ENCODE measurements around the gene PTTG1.

Gene PTTG1

DNA sequence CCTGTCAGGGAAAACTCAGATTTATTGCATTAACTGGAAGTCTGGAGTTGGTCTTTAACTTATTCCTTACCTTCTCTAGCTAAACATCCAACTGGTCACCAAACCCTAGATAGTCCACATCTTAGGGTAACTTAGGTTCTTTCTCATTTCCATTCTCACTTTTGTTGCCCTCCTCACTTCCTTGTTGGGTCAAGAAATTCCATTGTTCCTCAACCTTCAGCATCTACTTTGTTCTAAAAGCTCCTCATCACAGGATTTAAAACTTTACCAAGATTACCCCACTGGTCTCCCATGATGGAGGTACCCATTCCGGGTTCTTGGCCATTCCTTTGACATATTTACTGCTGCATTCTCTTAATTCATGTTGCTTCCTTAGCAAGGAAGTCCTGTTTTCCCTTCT, 32.1 kb downstream of the PTTG1 start:
- Histone ChIP-seq H3K9me3 (ENCODE audit: insufficient read depth, low read length) (no peaks in the 10 kb centered on the region), H3K4me3 (ENCODE audit: insufficient read length, low read depth) (no peak overlapping the region), H3K36me3 (ENCODE audit: insufficient read depth, insufficient read length, low read length) (no peaks in the 10 kb centered on the region), H3K4me1 (ENCODE audit: insufficient read depth, insufficient read length) (no peaks in the 10 kb centered on the region), H3K9ac (ENCODE audit: insufficient read length, low read depth) (no peak overlapping the region), H3K27me3 (ENCODE audit: insufficient read depth, insufficient read length) (no peaks in the 10 kb centered on the region)
- DNase-seq (ENCODE audit: low read depth, low spot score): no peak
- TF ChIP-seq YY1 (IDR thresholded peaks at IDR 0.05; ENCODE audit: insufficient read depth, insufficient read length): no peak
- no peak for TF ChIP-seq ZNF274 (IDR thresholded peaks at IDR 0.05; ENCODE audit: low read depth, low read length)
- no peak for TF ChIP-seq SUZ12 (IDR thresholded peaks at IDR 0.05; ENCODE audit: extremely low read depth, insufficient read depth, insufficient read length)

DNA sequence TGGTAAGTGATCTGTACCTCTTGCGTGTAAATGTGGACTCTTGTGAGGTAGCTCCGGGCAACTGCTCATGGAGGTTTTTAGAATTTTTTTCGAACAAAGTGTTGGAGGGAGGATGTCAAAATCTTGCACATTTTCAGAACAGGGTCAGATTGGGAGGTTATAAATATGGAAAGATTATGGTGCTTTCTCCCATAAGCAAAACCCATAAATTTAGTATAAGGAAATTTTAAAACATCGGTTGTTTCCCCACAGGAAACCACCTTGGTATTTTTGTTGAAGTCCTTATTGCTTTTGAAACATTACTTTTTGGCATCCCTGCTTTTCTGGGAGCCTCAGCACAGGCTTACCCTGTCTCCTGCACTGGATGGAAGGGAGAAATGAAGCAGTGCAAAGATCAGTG, 33.9 kb downstream of the PTTG1 start:
- no peak for TF ChIP-seq YY1 (IDR thresholded peaks at IDR 0.05; ENCODE audit: insufficient read depth, insufficient read length)
- TF ChIP-seq SUZ12 (IDR thresholded peaks at IDR 0.05; ENCODE audit: extremely low read depth, insufficient read depth, insufficient read length): no peak
- no peak for TF ChIP-seq ZNF274 (IDR thresholded peaks at IDR 0.05; ENCODE audit: low read depth, low read length)
- no peak overlapping the region for H3K9ac ChIP-seq (ENCODE audit: insufficient read length, low read depth)
- H3K4me3 ChIP-seq (ENCODE audit: insufficient read length, low read depth): no peak overlapping the region
- no peaks in the 10 kb centered on the region for H3K36me3 ChIP-seq (ENCODE audit: insufficient read depth, insufficient read length, low read length)
- H3K4me1 ChIP-seq (ENCODE audit: insufficient read depth, insufficient read length): no peaks in the 10 kb centered on the region
- no peaks in the 10 kb centered on the region for H3K9me3 ChIP-seq (ENCODE audit: insufficient read depth, low read length)
- no peak for DNase-seq (ENCODE audit: low read depth, low spot score)
- H3K27me3 ChIP-seq (ENCODE audit: insufficient read depth, insufficient read length): no peaks in the 10 kb centered on the region

DNA sequence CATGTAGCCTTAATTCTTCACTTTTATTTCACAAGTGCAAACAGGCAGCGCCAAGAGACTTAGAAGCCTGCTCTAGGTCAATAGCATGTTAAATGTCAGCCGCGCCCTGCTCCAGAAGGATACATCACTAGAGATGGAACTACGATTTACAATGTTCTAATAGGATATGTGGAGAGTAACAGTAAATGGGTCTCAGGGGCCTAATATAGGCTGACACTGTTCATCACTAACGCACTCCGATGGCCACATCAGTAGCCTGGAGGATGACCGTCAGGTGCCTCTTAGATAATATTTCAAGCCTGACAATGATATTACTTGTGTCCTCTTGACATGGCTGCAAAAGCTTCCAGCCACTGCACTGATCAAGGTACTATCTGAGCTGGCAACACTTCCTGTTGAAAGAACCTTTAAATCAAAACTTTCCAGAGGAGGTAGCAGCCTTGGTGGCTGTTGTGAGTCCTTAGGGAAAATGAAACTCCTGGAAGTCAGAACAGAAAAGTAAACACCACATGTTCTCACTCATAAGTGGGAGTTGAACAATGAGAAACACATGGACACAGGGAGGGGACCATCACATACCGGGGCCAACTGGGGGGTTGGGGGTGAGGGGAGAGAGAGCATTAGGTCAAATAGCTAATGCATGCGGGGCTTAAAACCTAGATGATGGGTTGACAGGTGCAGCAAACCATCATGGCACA, 35.0 kb downstream of the PTTG1 start:
- H3K4me3 ChIP-seq (ENCODE audit: insufficient read length, low read depth): no peak overlapping the region
- no peak for DNase-seq (ENCODE audit: low read depth, low spot score)
- TF ChIP-seq YY1 (IDR thresholded peaks at IDR 0.05; ENCODE audit: insufficient read depth, insufficient read length) (no peak), SUZ12 (IDR thresholded peaks at IDR 0.05; ENCODE audit: extremely low read depth, insufficient read depth, insufficient read length) (no peak), ZNF274 (IDR thresholded peaks at IDR 0.05; ENCODE audit: low read depth, low read length) (no peak)
- H3K9me3 ChIP-seq (ENCODE audit: insufficient read depth, low read length): no peaks in the 10 kb centered on the region
- no peaks in the 10 kb centered on the region for H3K27me3 ChIP-seq (ENCODE audit: insufficient read depth, insufficient read length)
- no peaks in the 10 kb centered on the region for H3K36me3 ChIP-seq (ENCODE audit: insufficient read depth, insufficient read length, low read length)
- H3K4me1 ChIP-seq (ENCODE audit: insufficient read depth, insufficient read length): no peaks in the 10 kb centered on the region
- no peak overlapping the region for H3K9ac ChIP-seq (ENCODE audit: insufficient read length, low read depth)

DNA sequence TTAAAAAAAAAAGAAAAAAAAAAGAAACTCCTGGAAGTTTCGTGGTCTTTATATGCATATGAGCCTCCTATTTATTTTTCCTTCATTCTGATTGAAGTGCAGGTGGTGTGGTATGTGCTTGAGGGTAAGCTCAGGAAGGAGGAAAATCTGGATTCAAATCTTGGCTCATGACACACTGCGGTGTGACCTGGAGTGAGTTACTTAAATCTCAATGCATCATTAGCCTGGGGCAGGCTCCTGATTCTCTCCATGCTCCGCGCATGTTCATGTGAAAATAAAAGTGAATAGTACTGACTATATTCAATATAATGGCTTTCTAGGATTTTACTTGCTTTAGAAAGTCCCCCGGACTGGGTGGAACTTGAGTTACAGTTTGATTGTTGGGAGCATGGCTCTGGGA, 35.6 kb downstream of the PTTG1 start:
- no peaks in the 10 kb centered on the region for H3K9me3 ChIP-seq (ENCODE audit: insufficient read depth, low read length)
- DNase-seq (ENCODE audit: low read depth, low spot score): no peak
- no peaks in the 10 kb centered on the region for H3K27me3 ChIP-seq (ENCODE audit: insufficient read depth, insufficient read length)
- no peak overlapping the region for H3K4me3 ChIP-seq (ENCODE audit: insufficient read length, low read depth)
- H3K4me1 ChIP-seq (ENCODE audit: insufficient read depth, insufficient read length): no peaks in the 10 kb centered on the region
- TF ChIP-seq ZNF274 (IDR thresholded peaks at IDR 0.05; ENCODE audit: low read depth, low read length) (no peak), YY1 (IDR thresholded peaks at IDR 0.05; ENCODE audit: insufficient read depth, insufficient read length) (no peak), SUZ12 (IDR thresholded peaks at IDR 0.05; ENCODE audit: extremely low read depth, insufficient read depth, insufficient read length) (no peak)
- H3K9ac ChIP-seq (ENCODE audit: insufficient read length, low read depth): no peak overlapping the region
- H3K36me3 ChIP-seq (ENCODE audit: insufficient read depth, insufficient read length, low read length): no peaks in the 10 kb centered on the region

DNA sequence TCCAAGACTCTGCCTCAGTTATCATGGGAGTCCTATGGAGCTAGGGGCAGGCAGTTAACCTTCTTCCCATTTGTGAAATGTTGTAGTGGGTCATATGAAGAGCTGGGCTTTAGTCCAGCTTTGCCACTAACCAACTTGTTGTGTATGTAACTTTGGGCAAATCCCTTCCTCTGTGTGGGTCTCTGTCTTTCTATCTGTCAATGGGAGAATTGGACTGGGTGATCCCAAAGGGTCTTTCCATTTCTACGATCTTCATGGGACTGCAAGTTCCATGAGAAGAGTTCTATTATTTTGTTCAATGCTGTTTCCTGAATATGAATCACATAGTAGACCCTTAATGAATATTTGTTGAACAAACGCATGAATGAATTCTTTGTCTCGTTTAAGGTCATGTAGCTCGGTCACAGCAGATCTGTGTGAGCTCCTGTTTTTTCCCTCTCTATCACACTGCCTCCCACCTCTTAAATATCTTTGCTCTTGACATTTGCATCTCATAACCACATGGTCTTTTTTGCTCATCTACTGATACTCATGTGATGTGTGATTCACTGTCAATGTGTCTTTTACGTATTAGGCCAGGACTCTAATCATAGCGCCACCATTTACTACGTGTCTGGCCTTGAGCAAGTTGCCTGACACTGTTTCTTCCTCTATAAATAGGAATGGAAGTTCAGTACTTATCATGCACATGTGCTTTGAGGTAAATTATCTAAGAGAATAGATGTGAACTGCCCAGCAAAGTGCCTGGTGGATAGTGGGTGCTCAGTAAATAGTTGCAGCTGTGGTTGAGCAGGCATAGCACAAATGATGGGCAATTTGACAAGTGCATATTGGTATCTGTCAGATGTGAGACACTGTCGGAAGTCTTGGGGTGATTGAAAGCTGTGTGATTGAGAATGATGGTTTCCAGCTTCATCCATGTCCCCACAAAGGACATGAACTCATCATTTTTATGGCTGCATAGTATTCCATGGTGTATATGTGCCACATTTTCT, 37.4 kb downstream of the PTTG1 start:
- H3K27me3 ChIP-seq (ENCODE audit: insufficient read depth, insufficient read length): no peaks in the 10 kb centered on the region
- TF ChIP-seq ZNF274 (IDR thresholded peaks at IDR 0.05; ENCODE audit: low read depth, low read length) (no peak), SUZ12 (IDR thresholded peaks at IDR 0.05; ENCODE audit: extremely low read depth, insufficient read depth, insufficient read length) (no peak), YY1 (IDR thresholded peaks at IDR 0.05; ENCODE audit: insufficient read depth, insufficient read length) (no peak)
- H3K4me3 ChIP-seq (ENCODE audit: insufficient read length, low read depth): no peak overlapping the region
- H3K9ac ChIP-seq (ENCODE audit: insufficient read length, low read depth): no peak overlapping the region
- no peaks in the 10 kb centered on the region for H3K4me1 ChIP-seq (ENCODE audit: insufficient read depth, insufficient read length)
- H3K36me3 ChIP-seq (ENCODE audit: insufficient read depth, insufficient read length, low read length): no peaks in the 10 kb centered on the region
- DNase-seq (ENCODE audit: low read depth, low spot score): no peak
- no peaks in the 10 kb centered on the region for H3K9me3 ChIP-seq (ENCODE audit: insufficient read depth, low read length)

DNA sequence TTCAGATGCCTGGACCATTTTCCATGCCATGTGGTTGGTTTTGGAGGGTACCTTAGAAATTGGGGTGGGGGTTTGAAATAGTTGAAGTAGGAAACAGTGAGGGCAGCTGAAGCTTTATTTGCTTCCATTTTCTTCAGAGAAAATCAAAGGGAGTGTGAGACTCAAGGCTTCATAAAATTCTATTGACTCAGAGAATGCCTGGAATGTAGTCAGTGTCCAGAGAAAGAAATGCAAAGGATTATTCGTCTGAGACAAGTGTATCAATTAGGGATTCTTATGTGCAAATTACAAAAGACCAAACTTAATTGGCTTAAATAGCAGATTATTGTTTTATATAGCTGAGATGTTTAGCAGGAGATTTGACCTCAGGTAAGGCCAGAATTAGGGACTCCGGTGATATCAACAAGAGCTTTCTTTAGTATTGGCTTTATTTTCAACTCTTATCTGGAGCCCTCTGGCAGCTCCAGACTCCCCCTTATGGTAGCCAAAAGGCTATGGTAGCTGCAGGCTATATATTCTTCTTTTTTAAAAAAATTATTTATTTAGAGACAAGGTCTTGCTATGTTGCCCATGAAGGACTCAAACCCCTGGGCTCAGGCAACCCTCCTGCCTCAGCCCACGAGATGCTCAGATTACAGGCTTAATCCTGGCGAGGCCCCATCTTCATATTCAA, 38.9 kb downstream of the PTTG1 start:
- no peaks in the 10 kb centered on the region for H3K36me3 ChIP-seq (ENCODE audit: insufficient read depth, insufficient read length, low read length)
- DNase-seq (ENCODE audit: low read depth, low spot score): no peak
- H3K9me3 ChIP-seq (ENCODE audit: insufficient read depth, low read length): no peaks in the 10 kb centered on the region
- no peak for TF ChIP-seq ZNF274 (IDR thresholded peaks at IDR 0.05; ENCODE audit: low read depth, low read length)
- TF ChIP-seq YY1 (IDR thresholded peaks at IDR 0.05; ENCODE audit: insufficient read depth, insufficient read length): no peak
- TF ChIP-seq SUZ12 (IDR thresholded peaks at IDR 0.05; ENCODE audit: extremely low read depth, insufficient read depth, insufficient read length): no peak
- no peaks in the 10 kb centered on the region for H3K4me1 ChIP-seq (ENCODE audit: insufficient read depth, insufficient read length)
- H3K4me3 ChIP-seq (ENCODE audit: insufficient read length, low read depth): no peak overlapping the region
- H3K27me3 ChIP-seq (ENCODE audit: insufficient read depth, insufficient read length): no peaks in the 10 kb centered on the region
- no peak overlapping the region for H3K9ac ChIP-seq (ENCODE audit: insufficient read length, low read depth)
